ENCODE data around the gene LRRC10B. TPM values are rescaled to one million over a fixed set of nuclear protein-coding genes. Genes with fewer than 3 reads are reported as not detected.

Gene LRRC10B
- total RNA-seq, 4 donors from 2014 or later: 1.1 to 2.0 (median 1.7) TPM

GRCh38 chr11:61499816-61500491 is 8.6 kb upstream of the LRRC10B start:
- TF ChIP-seq CTCF (IDR thresholded peaks at IDR 0.05): no peak
- DNase-seq (ENCODE audit: low spot score) (no peak), ATAC-seq (ENCODE audit: low FRiP score) (no peak)

GRCh38 chr11:61502522-61502921 is 6.0 kb upstream of the LRRC10B start:
- DNase-seq (ENCODE audit: low spot score) (no peak), ATAC-seq (ENCODE audit: low FRiP score) (no peak)
- TF ChIP-seq CTCF (IDR thresholded peaks at IDR 0.05): no peak

GRCh38 chr11:61503135-61503770 is 5.3 kb upstream of the LRRC10B start:
- no peak for TF ChIP-seq CTCF (IDR thresholded peaks at IDR 0.05)
- ATAC-seq (ENCODE audit: low FRiP score) (no peak), DNase-seq (ENCODE audit: low spot score) (no peak)

GRCh38 chr11:61505106-61505505 is 3.4 kb upstream of the LRRC10B start:
- DNase-seq (ENCODE audit: low spot score) (no peak), ATAC-seq (ENCODE audit: low FRiP score) (no peak)
- TF ChIP-seq CTCF (IDR thresholded peaks at IDR 0.05): no peak

GRCh38 chr11:61505640-61506155 is 2.9 kb upstream of the LRRC10B start:
- DNase-seq (ENCODE audit: low spot score) (no peak), ATAC-seq (ENCODE audit: low FRiP score) (no peak)
- no peak for TF ChIP-seq CTCF (IDR thresholded peaks at IDR 0.05)

- no peak for DNase-seq (ENCODE audit: low spot score)
- no peak for TF ChIP-seq CTCF (IDR thresholded peaks at IDR 0.05)
- no peak for ATAC-seq (ENCODE audit: low FRiP score)
Observed at GRCh38 chr11:61507012-61507768, 1.4 kb upstream of the LRRC10B start.

All from omental fat pad (tissue), 4 donors.